ENCODE results near the gene CCDC188. TPM values are rescaled to one million over a fixed set of nuclear protein-coding genes. Genes with fewer than 3 reads are reported as not detected.
A peak's percentile ranks its signal among the peaks of the same experiment; 100 is the strongest.

CCDC188 gene
- total and polyA plus RNA-seq, 9 of the 15 experiments (the other 6 are each of a cell fraction or from before 2014, with no cell fraction given), result not detected

DNA sequence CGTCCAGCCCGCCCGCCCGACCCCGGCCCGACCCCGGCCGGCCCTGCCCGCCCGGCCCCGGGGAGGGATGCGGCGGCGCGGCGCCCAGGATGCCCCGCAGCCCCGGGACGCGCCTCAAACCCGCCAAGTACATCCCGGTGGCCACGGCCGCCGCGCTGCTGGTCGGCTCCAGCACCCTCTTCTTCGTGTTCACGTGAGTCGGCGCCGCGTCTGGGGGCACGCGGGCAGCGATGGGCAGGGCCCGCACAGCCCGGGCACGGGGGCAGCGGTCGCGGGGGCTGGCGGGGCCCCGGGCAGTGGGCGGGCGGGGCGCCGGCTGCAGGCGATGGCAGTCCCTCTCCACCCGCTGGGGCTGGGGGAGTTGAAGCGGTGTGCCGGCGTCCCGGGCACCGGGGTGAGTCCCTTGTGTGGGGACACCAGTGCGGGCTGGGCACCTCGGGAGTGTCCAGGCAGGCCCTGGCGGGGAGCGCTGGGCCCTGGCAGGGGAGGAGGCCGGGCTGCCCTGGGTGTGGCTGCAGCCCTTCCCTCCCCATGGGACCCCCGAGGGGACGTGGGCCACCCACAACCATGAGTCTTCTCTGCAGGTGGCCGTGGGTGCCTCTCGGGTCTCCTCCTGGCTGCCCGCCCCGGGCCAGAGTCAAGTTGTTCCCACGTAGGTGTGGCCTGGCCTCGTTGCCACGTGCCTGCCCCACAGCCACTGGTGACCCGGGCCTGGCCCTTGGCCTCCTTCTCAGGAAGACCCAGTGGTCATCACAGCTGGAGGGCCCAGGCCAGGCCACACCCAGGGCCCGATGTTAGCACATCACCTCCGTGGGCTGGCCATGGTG lies 18.8 kb downstream of the CCDC188 start (continued):
- TF ChIP-seq TCF7 (IDR thresholded peaks at IDR 0.05; ENCODE audit: borderline replicate concordance) (no peak), CREBBP (IDR thresholded peaks at IDR 0.05; ENCODE audit: low read depth, low read length) (no peak), HDAC3 (IDR thresholded peaks at IDR 0.05; ENCODE audit: borderline replicate concordance, partially characterized antibody) (no peak), SIN3B (IDR thresholded peaks at IDR 0.05; ENCODE audit: low read depth) (0 out of 2 replicates have a peak, but pooled peaks have one; percentile 47), RNF2 (IDR thresholded peaks at IDR 0.05) (no peak), ZKSCAN8 (CRISPR knock-in tag; IDR thresholded peaks at IDR 0.05) (no peak), SIN3A (IDR thresholded peaks at IDR 0.05; ENCODE audit: borderline replicate concordance in 2 of 2, control insufficient read depth in 1 of 2, low read depth in 2 of 2, low read length in 2 of 2) (peak; percentile 15 to 70; a peak in 1 of 4 replicates), ZNF282 (CRISPR knock-in tag; IDR thresholded peaks at IDR 0.05) (no peak), EWSR1 (IDR thresholded peaks at IDR 0.05; ENCODE audit: borderline replicate concordance, low read depth, partially characterized antibody) (no peak), MXI1 (IDR thresholded peaks at IDR 0.05; ENCODE audit: low read depth, low read length) (no peak), RBM39 (optimal IDR thresholded peaks at IDR 0.05; ENCODE audit: low read depth, low read length) (no peak), TAF7 (tag; IDR thresholded peaks at IDR 0.05) (no peak), RBM15 (IDR thresholded peaks at IDR 0.05; ENCODE audit: insufficient read depth, low read length) (no peak), ETS2 (tag; IDR thresholded peaks at IDR 0.05; ENCODE audit: borderline replicate concordance, poor library complexity, severe bottlenecking) (peak; percentile 23), RHOXF2B (CRISPR knock-in tag; conservative IDR thresholded peaks at IDR 0.05) (no peak), SRSF9 (IDR thresholded peaks at IDR 0.05; ENCODE audit: borderline replicate concordance, low read depth, low read length) (no peak), ZNF764 (CRISPR knock-in tag; IDR thresholded peaks at IDR 0.05; ENCODE audit: low read depth) (no peak), MED1 (CRISPR knock-in tag; IDR thresholded peaks at IDR 0.05; ENCODE audit: borderline replicate concordance) (no peak)
- TF ChIP-seq, protein P1, sequence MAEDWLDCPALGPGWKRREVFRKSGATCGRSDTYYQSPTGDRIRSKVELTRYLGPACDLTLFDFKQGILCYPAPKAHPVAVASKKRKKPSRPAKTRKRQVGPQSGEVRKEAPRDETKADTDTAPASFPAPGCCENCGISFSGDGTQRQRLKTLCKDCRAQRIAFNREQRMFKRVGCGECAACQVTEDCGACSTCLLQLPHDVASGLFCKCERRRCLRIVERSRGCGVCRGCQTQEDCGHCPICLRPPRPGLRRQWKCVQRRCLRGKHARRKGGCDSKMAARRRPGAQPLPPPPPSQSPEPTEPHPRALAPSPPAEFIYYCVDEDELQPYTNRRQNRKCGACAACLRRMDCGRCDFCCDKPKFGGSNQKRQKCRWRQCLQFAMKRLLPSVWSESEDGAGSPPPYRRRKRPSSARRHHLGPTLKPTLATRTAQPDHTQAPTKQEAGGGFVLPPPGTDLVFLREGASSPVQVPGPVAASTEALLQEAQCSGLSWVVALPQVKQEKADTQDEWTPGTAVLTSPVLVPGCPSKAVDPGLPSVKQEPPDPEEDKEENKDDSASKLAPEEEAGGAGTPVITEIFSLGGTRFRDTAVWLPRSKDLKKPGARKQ (CRISPR knock-in tag; IDR thresholded peaks at IDR 0.05), result no peak
- TF ChIP-seq, protein P2, sequence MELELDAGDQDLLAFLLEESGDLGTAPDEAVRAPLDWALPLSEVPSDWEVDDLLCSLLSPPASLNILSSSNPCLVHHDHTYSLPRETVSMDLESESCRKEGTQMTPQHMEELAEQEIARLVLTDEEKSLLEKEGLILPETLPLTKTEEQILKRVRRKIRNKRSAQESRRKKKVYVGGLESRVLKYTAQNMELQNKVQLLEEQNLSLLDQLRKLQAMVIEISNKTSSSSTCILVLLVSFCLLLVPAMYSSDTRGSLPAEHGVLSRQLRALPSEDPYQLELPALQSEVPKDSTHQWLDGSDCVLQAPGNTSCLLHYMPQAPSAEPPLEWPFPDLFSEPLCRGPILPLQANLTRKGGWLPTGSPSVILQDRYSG (tag; conservative IDR thresholded peaks at IDR 0.05; ENCODE audit: low read depth), result no peak; the same call in 1 of the 2 replicates
- TF ChIP-seq, protein P3, sequence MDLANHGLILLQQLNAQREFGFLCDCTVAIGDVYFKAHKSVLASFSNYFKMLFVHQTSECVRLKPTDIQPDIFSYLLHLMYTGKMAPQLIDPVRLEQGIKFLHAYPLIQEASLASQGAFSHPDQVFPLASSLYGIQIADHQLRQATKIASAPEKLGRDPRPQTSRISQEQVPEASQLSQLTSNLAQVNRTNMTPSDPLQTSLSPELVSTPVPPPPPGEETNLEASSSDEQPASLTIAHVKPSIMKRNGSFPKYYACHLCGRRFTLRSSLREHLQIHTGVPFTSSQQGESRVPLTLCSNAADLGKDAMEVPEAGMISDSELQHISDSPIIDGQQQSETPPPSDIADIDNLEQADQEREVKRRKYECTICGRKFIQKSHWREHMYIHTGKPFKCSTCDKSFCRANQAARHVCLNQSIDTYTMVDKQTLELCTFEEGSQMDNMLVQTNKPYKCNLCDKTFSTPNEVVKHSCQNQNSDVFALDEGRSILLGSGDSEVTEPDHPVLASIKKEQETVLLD (IDR thresholded peaks at IDR 0.05), result peak; percentile 83
- TF ChIP-seq, protein P4, sequence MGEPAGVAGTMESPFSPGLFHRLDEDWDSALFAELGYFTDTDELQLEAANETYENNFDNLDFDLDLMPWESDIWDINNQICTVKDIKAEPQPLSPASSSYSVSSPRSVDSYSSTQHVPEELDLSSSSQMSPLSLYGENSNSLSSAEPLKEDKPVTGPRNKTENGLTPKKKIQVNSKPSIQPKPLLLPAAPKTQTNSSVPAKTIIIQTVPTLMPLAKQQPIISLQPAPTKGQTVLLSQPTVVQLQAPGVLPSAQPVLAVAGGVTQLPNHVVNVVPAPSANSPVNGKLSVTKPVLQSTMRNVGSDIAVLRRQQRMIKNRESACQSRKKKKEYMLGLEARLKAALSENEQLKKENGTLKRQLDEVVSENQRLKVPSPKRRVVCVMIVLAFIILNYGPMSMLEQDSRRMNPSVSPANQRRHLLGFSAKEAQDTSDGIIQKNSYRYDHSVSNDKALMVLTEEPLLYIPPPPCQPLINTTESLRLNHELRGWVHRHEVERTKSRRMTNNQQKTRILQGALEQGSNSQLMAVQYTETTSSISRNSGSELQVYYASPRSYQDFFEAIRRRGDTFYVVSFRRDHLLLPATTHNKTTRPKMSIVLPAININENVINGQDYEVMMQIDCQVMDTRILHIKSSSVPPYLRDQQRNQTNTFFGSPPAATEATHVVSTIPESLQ (CRISPR knock-in tag; IDR thresholded peaks at IDR 0.05), result no peak
